ENCODE data around the gene SLC38A11.

DNA sequence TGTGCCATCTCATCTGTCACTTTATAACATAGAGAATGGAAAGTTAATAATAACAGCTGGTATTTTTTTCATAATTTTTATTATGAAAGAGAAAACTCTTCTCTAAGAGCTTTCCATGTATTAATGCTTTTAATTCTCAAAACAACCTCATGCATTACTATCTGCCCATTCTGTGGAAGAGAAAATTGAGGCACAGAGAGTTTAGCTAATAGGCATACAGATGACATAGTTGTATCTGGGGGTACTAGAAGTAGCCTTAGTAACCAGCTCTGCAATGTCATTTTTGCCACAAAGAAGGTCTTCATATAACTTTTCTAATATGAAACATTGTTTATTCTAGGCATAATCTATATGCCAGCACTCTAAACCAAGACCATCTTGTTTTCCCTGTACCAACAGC lies 77.4 kb downstream of the SLC38A11 start:
- no peak for TF ChIP-seq EZH2phosphoT487 (IDR thresholded peaks at IDR 0.05; ENCODE audit: borderline replicate concordance)
- TF ChIP-seq, protein P1, sequence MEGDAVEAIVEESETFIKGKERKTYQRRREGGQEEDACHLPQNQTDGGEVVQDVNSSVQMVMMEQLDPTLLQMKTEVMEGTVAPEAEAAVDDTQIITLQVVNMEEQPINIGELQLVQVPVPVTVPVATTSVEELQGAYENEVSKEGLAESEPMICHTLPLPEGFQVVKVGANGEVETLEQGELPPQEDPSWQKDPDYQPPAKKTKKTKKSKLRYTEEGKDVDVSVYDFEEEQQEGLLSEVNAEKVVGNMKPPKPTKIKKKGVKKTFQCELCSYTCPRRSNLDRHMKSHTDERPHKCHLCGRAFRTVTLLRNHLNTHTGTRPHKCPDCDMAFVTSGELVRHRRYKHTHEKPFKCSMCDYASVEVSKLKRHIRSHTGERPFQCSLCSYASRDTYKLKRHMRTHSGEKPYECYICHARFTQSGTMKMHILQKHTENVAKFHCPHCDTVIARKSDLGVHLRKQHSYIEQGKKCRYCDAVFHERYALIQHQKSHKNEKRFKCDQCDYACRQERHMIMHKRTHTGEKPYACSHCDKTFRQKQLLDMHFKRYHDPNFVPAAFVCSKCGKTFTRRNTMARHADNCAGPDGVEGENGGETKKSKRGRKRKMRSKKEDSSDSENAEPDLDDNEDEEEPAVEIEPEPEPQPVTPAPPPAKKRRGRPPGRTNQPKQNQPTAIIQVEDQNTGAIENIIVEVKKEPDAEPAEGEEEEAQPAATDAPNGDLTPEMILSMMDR (conservative IDR thresholded peaks at IDR 0.05; ENCODE audit: low read length) = no peak

Data from Loucy (cell line).